ENCODE measurements around the gene DCPS. TPM values are rescaled to one million over a fixed set of nuclear protein-coding genes. Genes with fewer than 3 reads are reported as not detected.

The DCPS gene
- polyA plus RNA-seq, 4 donors = 12.2 to 23.3 (median 16.4) TPM

DNA sequence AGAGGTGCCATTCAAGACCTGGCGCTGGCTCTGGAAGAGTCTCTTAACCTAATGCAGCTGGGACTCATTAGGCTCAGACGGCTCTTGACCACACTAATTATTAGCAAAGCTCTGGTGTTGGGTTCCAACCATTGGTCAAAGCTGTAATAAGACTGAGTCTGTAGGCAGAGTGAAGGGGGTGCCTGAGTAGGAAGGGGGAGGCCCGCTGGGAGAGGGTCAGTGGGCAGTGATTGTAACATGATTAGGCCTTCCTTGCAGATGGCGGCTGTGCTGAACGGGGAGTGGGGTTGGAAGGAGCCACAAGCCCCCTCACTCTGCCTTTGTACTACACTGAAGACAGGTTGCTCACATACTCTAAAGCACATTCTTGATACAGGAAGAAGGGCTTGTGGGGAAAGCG lies 40.4 kb upstream of the DCPS start:
- no peak for FAIRE-seq
- peaks cover 22 to 47% (median 33%) of the 10 kb centered on the region in 3 donors for H3K36me3 ChIP-seq (ENCODE audit: control insufficient read depth in 3 of 3, insufficient read depth in 2 of 3, low read depth in 1 of 3, low read length in 3 of 3)
- no peaks in the 10 kb centered on the region for H3K27me3 ChIP-seq (ENCODE audit: control insufficient read depth in 3 of 3, insufficient read depth in 3 of 3, low read length in 3 of 3)
- H3K4me1 ChIP-seq (ENCODE audit: control insufficient read depth in 3 of 3, insufficient read depth in 2 of 3, low read depth in 1 of 3, low read length in 2 of 3) = peaks cover 0 to 4% (median 0%) of the 10 kb centered on the region in 3 donors
- DNase-seq = no peak
- 87 to 94% (median 91%) methylated on average over 6 of the region's 6 CpGs for WGBS, 3 donors
- H3K4me3 ChIP-seq (ENCODE audit: low read depth in 1 of 3, low read length in 3 of 3) = no peak overlapping the region
- no peaks in the 10 kb centered on the region for H3K9me3 ChIP-seq (ENCODE audit: control insufficient read depth in 2 of 2, insufficient read depth in 1 of 2, low read depth in 1 of 2, low read length in 1 of 2)
- no peak overlapping the region for H3K27ac ChIP-seq (ENCODE audit: low read depth in 1 of 3, low read length in 2 of 3)

DNA sequence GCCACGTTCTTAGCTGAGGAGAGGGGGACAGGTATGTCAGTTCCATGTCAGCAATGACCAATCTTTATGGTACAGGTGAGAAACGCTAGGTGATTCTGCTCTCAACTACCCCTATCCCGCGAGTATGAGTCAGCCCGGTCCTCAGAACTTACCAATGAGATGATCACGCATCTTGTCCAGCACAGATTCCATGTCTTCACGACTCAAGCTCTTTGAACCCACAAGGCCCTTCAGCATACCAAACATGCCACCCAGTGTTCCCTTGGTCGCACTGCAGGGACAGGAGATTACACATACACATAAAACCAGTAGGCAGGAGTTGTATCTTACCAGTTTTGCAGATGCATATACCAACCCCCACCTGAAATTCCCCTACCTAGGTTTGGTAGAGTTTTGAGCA lies 38.0 kb upstream of the DCPS start:
- Histone ChIP-seq H3K9me3 (ENCODE audit: control insufficient read depth in 2 of 2, insufficient read depth in 1 of 2, low read depth in 1 of 2, low read length in 1 of 2) (no peaks in the 10 kb centered on the region), H3K4me3 (ENCODE audit: low read depth in 1 of 3, low read length in 3 of 3) (no peak overlapping the region), H3K27me3 (ENCODE audit: control insufficient read depth in 3 of 3, insufficient read depth in 3 of 3, low read length in 3 of 3) (no peaks in the 10 kb centered on the region), H3K4me1 (ENCODE audit: control insufficient read depth in 3 of 3, insufficient read depth in 2 of 3, low read depth in 1 of 3, low read length in 2 of 3) (peaks cover 0 to 11% (median 0%) of the 10 kb centered on the region in 3 donors), H3K27ac (ENCODE audit: low read depth in 1 of 3, low read length in 2 of 3) (no peak overlapping the region), H3K36me3 (ENCODE audit: control insufficient read depth in 3 of 3, insufficient read depth in 2 of 3, low read depth in 1 of 3, low read length in 3 of 3) (peaks cover 22 to 44% (median 33%) of the 10 kb centered on the region in 3 donors)
- FAIRE-seq (no peak), DNase-seq (peak in 1 of 2 donors; percentile 44)
- 78 to 87% (median 81%) methylated on average over 8 of the region's 8 CpGs for WGBS, 3 donors

DNA sequence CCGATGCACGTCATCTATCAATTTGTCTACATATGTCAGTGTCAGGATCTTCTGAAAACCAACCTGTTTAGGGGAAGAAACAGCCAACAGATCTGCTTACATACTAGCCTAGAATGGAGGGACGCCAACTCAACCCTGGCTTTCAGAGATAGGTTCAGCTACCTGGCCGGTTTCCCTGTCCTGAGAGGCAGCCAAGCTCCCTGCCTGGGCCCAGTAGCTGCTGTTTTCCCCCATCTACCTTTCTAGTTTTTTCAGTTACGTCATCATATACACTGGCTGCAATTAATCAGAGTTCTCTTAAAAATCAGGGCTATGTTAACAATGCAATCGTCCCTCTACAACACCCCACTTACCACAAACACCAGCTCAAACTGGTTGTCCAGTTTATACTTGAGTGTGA lies 36.2 kb upstream of the DCPS start:
- H3K27me3 ChIP-seq (ENCODE audit: control insufficient read depth in 3 of 3, insufficient read depth in 3 of 3, low read length in 3 of 3) = no peaks in the 10 kb centered on the region
- peaks cover 0 to 11% (median 0%) of the 10 kb centered on the region in 3 donors for H3K4me1 ChIP-seq (ENCODE audit: control insufficient read depth in 3 of 3, insufficient read depth in 2 of 3, low read depth in 1 of 3, low read length in 2 of 3)
- DNase-seq (no peak), FAIRE-seq (no peak)
- H3K36me3 ChIP-seq (ENCODE audit: control insufficient read depth in 3 of 3, insufficient read depth in 2 of 3, low read depth in 1 of 3, low read length in 3 of 3) = peaks cover 16 to 45% (median 31%) of the 10 kb centered on the region in 3 donors
- H3K4me3 ChIP-seq (ENCODE audit: low read depth in 1 of 3, low read length in 3 of 3) = peak overlapping the region; percentile 69 to 97 (median 87)
- H3K27ac ChIP-seq (ENCODE audit: low read depth in 1 of 3, low read length in 2 of 3) = peak overlapping the region in 2 of 3 donors; percentile 77 to 98
- 47 to 67% (median 53%) methylated on average over 6 of the region's 6 CpGs for WGBS, 3 donors
- H3K9me3 ChIP-seq (ENCODE audit: control insufficient read depth in 2 of 2, insufficient read depth in 1 of 2, low read depth in 1 of 2, low read length in 1 of 2) = no peaks in the 10 kb centered on the region

GRCh38 chr11:126268361-126268707 lies 35.5 kb upstream of the DCPS start:
- DNase-seq (no peak), FAIRE-seq (no peak)
- peak overlapping the region; percentile 77 to 98 (median 87) for H3K27ac ChIP-seq (ENCODE audit: low read depth in 1 of 3, low read length in 2 of 3)
- no peaks in the 10 kb centered on the region for H3K27me3 ChIP-seq (ENCODE audit: control insufficient read depth in 3 of 3, insufficient read depth in 3 of 3, low read length in 3 of 3)
- 0 to 1% (median 1%) methylated on average over 23 of the region's 23 CpGs for WGBS, 3 donors
- H3K9me3 ChIP-seq (ENCODE audit: control insufficient read depth in 2 of 2, insufficient read depth in 1 of 2, low read depth in 1 of 2, low read length in 1 of 2) = no peaks in the 10 kb centered on the region
- H3K4me1 ChIP-seq (ENCODE audit: control insufficient read depth in 3 of 3, insufficient read depth in 2 of 3, low read depth in 1 of 3, low read length in 2 of 3) = peaks cover 0 to 11% (median 0%) of the 10 kb centered on the region in 3 donors
- H3K36me3 ChIP-seq (ENCODE audit: control insufficient read depth in 3 of 3, insufficient read depth in 2 of 3, low read depth in 1 of 3, low read length in 3 of 3) = peaks cover 12 to 46% (median 26%) of the 10 kb centered on the region in 3 donors
- H3K4me3 ChIP-seq (ENCODE audit: low read depth in 1 of 3, low read length in 3 of 3) = peak overlapping the region; percentile 69 to 97 (median 87)

GRCh38 chr11:126268708-126269579 lies 34.9 kb upstream of the DCPS start, which contains the start of the genes FOXRED1 and SRPRA:
TSS of gene FOXRED1 (plus strand) at chr11:126269154. CDS start at chr11:126269207, 53 bp downstream.
TSS of gene SRPRA (minus strand) at chr11:126268895. CDS start at chr11:126268804, 91 bp downstream.
- H3K27ac ChIP-seq (ENCODE audit: low read depth in 1 of 3, low read length in 2 of 3) = peak within 1 kb of the TSS; percentile 77 to 98 (median 90)
- DNase-seq (peak; percentile 99 to 100), FAIRE-seq (no peak)
- peaks cover 0 to 11% (median 0%) of the 10 kb centered on the region in 3 donors for H3K4me1 ChIP-seq (ENCODE audit: control insufficient read depth in 3 of 3, insufficient read depth in 2 of 3, low read depth in 1 of 3, low read length in 2 of 3)
- H3K4me3 ChIP-seq (ENCODE audit: low read depth in 1 of 3, low read length in 3 of 3) = peak within 1 kb of the TSS; percentile 69 to 97 (median 87)
- no peaks in the 10 kb centered on the region for H3K9me3 ChIP-seq (ENCODE audit: control insufficient read depth in 2 of 2, insufficient read depth in 1 of 2, low read depth in 1 of 2, low read length in 1 of 2)
- WGBS, 3 donors = 0% methylated on average over 40 to 64 of the region's 64 CpGs
- H3K36me3 ChIP-seq (ENCODE audit: control insufficient read depth in 3 of 3, insufficient read depth in 2 of 3, low read depth in 1 of 3, low read length in 3 of 3) = peaks cover 10 to 41% (median 20%) of the 10 kb centered on the region in 3 donors
- no peaks in the 10 kb centered on the region for H3K27me3 ChIP-seq (ENCODE audit: control insufficient read depth in 3 of 3, insufficient read depth in 3 of 3, low read length in 3 of 3)

DNA sequence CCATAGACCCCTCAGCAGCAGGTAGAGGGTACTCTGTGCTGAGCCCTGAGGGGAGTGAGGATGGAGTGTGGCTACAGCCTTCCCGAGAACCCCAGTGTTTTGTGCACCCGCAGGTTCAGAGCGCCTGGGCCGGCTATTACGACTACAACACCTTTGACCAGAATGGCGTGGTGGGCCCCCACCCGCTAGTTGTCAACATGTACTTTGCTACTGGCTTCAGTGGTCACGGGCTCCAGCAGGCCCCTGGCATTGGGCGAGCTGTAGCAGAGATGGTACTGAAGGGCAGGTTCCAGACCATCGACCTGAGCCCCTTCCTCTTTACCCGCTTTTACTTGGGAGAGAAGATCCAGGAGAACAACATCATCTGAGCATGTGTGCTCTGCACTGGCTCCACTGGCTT lies 26.5 kb upstream of the DCPS start:
- no peaks in the 10 kb centered on the region for H3K27me3 ChIP-seq (ENCODE audit: control insufficient read depth in 3 of 3, insufficient read depth in 3 of 3, low read length in 3 of 3)
- no peaks in the 10 kb centered on the region for H3K9me3 ChIP-seq (ENCODE audit: control insufficient read depth in 2 of 2, insufficient read depth in 1 of 2, low read depth in 1 of 2, low read length in 1 of 2)
- DNase-seq = no peak
- H3K4me1 ChIP-seq (ENCODE audit: control insufficient read depth in 3 of 3, insufficient read depth in 2 of 3, low read depth in 1 of 3, low read length in 2 of 3) = peaks cover 0 to 7% (median 0%) of the 10 kb centered on the region in 3 donors
- H3K27ac ChIP-seq (ENCODE audit: low read depth in 1 of 3, low read length in 2 of 3) = no peak overlapping the region
- FAIRE-seq = no peak
- WGBS, 3 donors = 87 to 93% (median 91%) methylated on average over 11 of the region's 11 CpGs
- peaks cover 0 to 46% (median 3%) of the 10 kb centered on the region in 3 donors for H3K36me3 ChIP-seq (ENCODE audit: control insufficient read depth in 3 of 3, insufficient read depth in 2 of 3, low read depth in 1 of 3, low read length in 3 of 3)
- H3K4me3 ChIP-seq (ENCODE audit: low read depth in 1 of 3, low read length in 3 of 3) = no peak overlapping the region

DNA sequence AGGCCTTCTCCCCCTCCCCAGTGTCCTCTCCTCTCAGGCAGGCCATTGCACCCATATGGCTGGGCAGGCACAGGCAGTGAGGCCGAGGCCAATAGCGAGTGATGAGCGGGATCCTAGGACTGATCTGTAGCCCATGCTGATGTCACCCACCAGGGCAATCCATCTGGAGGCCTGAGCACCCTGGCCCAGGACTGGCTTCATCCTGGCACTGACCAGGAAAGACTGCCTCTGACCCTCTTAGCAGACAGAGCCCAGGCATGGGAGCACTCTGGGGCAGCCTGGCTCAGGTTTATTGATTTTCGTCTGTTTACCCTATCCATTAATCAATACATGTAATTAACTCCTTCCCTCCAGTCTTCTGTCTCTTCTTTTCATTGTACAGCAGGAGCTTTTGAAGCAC lies 26.1 kb upstream of the DCPS start:
- DNase-seq (no peak), FAIRE-seq (no peak)
- Histone ChIP-seq H3K4me1 (ENCODE audit: control insufficient read depth in 3 of 3, insufficient read depth in 2 of 3, low read depth in 1 of 3, low read length in 2 of 3) (peaks cover 0 to 7% (median 0%) of the 10 kb centered on the region in 3 donors), H3K27ac (ENCODE audit: low read depth in 1 of 3, low read length in 2 of 3) (no peak overlapping the region), H3K27me3 (ENCODE audit: control insufficient read depth in 3 of 3, insufficient read depth in 3 of 3, low read length in 3 of 3) (no peaks in the 10 kb centered on the region), H3K9me3 (ENCODE audit: control insufficient read depth in 2 of 2, insufficient read depth in 1 of 2, low read depth in 1 of 2, low read length in 1 of 2) (no peaks in the 10 kb centered on the region), H3K4me3 (ENCODE audit: low read depth in 1 of 3, low read length in 3 of 3) (no peak overlapping the region), H3K36me3 (ENCODE audit: control insufficient read depth in 3 of 3, insufficient read depth in 2 of 3, low read depth in 1 of 3, low read length in 3 of 3) (peaks cover 0 to 45% (median 3%) of the 10 kb centered on the region in 3 donors)
- WGBS, 3 donors = 83 to 89% (median 87%) methylated on average over 4 of the region's 4 CpGs

GRCh38 chr11:126279191-126279590 lies 24.7 kb upstream of the DCPS start:
- H3K4me3 ChIP-seq (ENCODE audit: low read depth in 1 of 3, low read length in 3 of 3) = no peak overlapping the region
- H3K27ac ChIP-seq (ENCODE audit: low read depth in 1 of 3, low read length in 2 of 3) = no peak overlapping the region
- DNase-seq (peak in 1 of 2 donors; percentile 39), FAIRE-seq (no peak)
- peaks cover 0 to 7% (median 0%) of the 10 kb centered on the region in 3 donors for H3K4me1 ChIP-seq (ENCODE audit: control insufficient read depth in 3 of 3, insufficient read depth in 2 of 3, low read depth in 1 of 3, low read length in 2 of 3)
- peaks cover 0 to 36% (median 3%) of the 10 kb centered on the region in 3 donors for H3K36me3 ChIP-seq (ENCODE audit: control insufficient read depth in 3 of 3, insufficient read depth in 2 of 3, low read depth in 1 of 3, low read length in 3 of 3)
- no peaks in the 10 kb centered on the region for H3K27me3 ChIP-seq (ENCODE audit: control insufficient read depth in 3 of 3, insufficient read depth in 3 of 3, low read length in 3 of 3)
- peaks cover 0 to 2% of the 10 kb centered on the region in 2 donors for H3K9me3 ChIP-seq (ENCODE audit: control insufficient read depth in 2 of 2, insufficient read depth in 1 of 2, low read depth in 1 of 2, low read length in 1 of 2)
- 61 to 73% (median 68%) methylated on average over 8 of the region's 8 CpGs for WGBS, 3 donors

Measured in small intestine (tissue), 7 donors.